Measurements from ENCODE around the gene SERPINA5.
"Not testable (repeated sequence)": the region's sequence is repeated elsewhere in the genome, so short reads cannot be mapped to it uniquely, and the experiment has no call there.

Gene SERPINA5

DNA sequence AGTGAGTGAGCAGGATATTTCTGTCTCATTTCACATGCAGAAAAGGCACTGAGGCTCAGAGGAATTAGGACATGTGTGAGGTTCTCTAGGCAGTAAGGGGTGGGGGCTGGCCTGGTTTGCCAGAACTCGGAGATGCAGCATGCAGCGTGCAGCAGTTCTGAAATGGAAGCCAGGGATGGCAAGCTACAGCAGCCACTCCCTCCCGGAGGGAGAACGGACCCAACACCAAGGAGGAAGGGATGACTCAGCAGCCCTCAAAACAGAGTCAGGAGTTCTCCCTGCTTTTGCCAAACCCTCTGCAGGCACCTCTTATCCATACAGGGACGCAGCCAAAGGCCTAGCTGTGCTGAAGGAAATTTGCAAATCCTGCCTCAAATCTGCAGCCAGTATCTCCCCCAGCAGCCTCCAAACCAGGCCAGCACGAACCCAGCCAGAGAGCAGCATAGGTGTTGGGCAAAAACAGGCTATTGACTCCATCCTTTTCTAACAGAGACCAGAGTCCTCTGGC, 20.7 kb downstream of the SERPINA5 start:
- DNase-seq, result peak; percentile 89

DNA sequence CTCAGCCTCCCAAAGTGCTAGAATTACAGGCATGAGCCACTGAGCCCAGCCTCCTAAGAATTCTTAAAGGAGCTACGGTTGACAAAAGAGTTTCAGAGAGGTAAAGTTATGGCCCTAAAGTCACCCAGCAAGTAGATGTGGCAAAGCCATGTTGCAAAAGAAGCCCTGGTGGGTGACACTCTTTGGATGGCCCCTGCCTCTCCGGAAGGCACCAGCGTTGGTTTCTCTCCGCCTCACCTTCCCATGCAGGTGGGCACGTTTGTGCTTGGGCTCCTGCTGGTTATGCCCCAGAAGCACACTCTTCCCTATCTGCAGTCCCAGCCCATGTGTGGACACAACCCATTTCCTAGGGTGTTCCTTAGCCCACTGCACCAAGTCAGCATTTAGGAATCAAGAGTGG, 21.5 kb downstream of the SERPINA5 start:
- DNase-seq, result no peak

DNA sequence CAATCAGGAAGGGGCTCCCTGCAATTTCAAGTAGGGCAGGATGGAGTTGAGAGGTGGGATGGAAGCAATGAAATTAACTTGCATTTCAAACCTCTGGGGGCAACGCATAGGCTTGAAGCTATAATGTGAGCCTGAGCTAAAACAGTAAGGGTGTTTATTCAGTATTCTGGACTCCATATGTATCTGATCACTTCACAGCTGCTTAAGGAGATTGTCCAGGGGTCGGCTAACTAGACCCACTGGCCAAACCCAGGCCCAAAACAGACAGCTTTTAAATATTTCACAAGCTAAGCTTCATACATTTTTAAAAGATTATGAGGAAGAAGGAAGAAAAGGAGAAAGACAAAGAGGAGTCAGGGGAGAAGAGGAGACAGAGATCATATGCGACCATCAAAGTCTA, 24.1 kb downstream of the SERPINA5 start:
- no peak for DNase-seq

DNA sequence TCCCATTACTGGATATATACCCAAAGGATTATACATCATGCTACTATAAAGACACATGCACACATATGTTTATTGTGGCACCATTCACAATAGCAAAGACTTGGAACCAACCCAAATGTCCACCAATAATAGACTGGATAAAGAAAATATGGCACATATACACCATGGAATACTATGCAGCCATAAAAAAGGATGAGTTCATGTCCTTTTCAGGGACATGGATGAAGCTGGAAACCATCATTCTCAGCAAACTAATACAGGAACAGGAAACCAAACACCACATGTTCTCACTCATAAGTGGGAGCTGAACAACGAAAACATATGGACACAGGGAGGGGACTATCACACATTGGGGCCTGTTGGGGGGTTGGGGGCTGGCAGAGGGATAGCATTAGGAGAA, 27.7 kb downstream of the SERPINA5 start:
- not testable (repeated sequence) for DNase-seq

DNA sequence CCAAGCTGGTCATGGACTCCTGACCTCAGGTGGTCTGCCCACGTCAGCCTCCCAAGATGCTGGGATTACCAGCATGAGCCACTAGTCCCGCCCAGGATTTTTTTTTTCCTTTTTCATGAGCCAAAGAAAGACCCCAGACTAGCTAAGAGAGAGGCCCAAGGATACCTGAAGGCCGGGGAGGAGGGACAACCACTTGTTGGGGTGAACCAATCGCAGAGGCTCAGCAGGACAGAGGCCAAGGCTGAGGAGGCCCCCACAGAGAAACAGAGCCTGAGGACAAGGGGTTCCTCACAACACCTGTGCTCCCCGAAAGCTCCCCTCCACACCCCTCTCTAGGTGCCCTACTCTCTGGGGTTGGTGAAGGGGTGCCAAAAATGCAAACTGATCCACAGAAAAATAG, 30.0 kb downstream of the SERPINA5 start:
- DNase-seq, result no peak

DNA sequence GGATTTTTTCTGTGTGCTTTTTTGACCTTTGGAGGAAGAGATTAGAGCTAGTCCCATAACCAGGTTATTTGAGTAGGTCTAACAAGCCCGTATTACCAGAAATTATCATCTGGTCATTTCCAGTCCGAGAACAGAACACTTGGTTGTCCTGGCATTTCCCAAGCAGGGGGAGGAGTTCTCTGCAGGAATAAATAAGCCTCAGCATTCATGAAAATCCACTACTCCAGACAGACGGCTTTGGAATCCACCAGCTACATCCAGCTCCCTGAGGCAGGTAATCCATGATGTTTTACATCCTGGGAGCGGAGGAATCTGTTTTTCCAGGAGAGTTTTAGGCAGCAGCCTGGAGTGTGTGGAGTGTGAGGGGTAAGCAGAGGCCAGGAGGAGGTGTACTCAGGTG, 30.9 kb downstream of the SERPINA5 start, which contains the start of gene SERPINA3:
SERPINA3 (plus strand) TSS at position 218 of the 400 bp plus-strand sequence. CDS start 2,051 bp downstream, outside the sequence.
- no peak for DNase-seq

DNA sequence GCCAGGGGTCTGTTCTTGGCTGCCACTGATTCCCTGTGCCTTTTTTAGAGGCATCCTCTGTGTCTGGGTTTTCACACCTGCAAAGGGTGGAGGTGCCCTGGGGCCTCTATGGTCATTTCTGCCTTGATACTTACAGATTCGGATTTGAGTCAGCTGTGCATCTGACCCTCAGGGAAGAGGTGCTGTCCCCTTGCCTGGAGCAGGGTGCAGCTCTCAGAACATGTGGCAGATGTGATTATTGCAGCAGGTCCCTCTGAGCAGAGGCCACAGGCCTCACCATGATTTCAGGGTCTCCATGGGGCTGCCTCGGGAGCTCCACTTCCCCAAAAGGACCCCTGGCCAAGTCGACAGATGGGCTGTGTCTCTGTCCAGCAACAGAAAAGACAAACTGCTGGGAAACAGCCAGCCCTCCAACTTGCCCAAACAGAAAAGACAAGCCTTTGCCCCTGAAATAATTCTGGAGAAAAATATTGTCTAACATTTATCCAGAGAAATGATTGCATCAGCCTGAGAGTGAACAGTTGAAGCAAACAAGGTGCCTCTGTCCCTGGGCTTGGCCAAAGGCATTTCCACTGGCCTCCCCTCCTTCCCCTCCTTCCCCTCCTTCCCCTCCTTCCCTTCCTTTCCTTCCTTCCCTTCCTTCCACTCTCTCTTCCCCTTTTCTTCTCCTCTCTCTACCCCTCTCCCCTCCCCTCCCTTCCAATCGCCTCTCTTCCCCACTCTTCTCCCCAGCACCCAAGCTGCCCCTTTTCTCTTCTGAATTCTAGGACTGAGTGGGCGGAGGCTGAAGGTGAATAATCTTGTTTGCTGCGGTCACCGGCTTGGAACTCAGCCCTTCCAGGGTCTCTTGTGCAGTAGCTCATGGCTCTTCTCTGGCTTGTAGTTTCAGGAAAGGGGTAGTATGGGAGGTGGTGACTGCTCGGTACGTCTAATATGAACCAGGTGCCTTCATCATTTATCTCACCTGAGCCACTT, 31.6 kb downstream of the SERPINA5 start:
- no peak for DNase-seq

DNA sequence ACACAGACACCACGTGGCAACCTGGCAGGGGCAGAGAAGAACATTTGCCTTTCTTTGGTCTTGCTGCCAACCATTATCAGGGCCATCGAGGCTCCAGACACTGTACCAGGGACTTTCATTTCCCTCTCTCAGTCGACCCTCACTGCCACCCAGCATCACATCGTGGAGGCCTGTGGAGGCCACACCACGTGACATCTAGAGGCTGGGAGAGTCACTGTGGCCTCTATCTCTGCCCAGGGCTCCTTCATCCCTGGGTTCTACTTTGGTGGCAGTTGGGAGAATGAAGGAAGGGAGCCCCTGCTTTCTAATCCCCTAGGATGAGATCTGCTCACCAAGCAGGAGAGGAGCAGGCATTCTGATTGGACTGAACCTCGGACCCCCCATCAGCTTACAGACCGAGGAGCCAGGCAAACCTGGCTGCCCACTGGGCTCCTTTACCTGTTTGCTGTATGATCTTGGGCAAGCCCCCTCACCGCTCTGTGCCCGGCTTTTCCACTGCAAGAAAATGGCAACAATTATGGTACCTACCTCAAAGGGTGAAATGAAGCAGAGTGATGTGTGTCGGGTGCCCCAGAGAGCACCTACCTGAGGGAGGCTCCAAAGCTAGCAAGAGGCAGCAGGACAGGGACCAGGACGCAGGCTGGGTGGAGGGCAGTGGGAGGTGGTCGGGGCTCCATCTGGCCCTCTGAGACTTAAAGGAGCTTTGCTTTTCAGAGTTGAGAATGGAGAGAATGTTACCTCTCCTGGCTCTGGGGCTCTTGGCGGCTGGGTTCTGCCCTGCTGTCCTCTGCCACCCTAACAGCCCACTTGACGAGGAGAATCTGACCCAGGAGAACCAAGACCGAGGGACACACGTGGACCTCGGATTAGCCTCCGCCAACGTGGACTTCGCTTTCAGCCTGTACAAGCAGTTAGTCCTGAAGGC, 32.8 kb downstream of the SERPINA5 start:
- DNase-seq, result no peak

DNA sequence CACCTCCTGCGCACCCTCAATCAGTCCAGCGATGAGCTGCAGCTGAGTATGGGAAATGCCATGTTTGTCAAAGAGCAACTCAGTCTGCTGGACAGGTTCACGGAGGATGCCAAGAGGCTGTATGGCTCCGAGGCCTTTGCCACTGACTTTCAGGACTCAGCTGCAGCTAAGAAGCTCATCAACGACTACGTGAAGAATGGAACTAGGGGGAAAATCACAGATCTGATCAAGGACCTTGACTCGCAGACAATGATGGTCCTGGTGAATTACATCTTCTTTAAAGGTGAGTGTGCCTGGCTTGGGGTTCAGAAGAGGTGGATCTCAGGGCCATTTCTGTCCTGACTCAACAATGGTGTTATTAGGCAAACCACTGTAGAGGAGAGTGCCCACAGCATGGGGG, 33.6 kb downstream of the SERPINA5 start:
- no peak for DNase-seq

DNA sequence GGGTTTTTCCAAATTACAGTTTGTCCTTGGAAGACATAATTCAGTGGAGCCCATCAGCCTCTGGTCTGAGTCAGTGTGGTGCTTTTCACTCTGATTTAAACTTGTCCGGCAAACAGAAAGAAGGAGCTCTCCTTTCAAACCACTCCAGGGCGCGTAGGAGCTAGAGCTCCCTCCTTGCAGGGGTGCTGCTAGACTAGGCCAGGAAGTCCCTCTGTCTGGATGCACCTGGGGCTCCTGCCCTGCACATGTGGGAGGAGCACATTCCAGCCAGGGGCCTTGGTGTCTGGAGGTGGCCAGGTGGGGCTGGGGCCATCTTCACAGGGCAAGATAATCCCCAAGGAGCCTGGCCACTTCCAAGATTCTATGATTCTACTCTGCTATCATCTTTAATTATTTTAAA, 34.0 kb downstream of the SERPINA5 start:
- no peak for DNase-seq

DNA sequence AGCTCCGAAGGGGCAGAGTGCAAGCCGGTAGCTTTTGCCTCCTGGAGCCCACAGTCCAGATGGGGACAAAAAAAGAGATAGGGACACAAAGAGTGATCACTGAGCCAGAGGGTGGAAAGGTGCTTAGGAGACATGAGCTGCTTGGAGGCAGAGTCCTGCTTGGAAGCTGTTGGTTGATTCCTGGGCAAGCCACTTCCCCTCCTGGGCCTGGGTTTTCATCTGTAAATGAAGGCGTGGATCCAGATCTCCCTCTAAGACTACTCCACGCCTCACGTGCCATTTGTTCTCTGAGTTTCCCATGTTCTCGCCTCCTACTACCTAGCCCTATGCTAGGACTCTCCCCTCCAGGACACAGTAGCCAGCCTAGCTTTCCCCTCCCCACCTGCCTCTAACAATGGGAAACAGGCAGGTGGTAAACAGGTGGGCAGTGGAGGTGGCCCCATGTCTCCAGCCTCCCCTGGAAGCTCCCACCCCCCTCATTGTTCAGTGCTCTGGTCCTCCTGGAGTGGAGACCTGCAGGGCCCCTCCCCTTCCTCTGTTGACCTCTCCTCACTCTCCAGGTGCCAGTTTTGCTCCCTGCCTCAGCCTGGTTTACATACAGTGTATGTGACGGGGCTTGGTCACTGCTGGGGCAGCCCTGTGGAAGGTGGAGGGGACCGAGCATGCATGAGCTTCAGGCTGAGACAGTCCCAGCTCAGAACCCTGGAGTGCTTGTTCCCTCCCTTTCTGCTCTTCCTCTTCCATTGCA, 34.8 kb downstream of the SERPINA5 start:
- DNase-seq, result no peak

DNA sequence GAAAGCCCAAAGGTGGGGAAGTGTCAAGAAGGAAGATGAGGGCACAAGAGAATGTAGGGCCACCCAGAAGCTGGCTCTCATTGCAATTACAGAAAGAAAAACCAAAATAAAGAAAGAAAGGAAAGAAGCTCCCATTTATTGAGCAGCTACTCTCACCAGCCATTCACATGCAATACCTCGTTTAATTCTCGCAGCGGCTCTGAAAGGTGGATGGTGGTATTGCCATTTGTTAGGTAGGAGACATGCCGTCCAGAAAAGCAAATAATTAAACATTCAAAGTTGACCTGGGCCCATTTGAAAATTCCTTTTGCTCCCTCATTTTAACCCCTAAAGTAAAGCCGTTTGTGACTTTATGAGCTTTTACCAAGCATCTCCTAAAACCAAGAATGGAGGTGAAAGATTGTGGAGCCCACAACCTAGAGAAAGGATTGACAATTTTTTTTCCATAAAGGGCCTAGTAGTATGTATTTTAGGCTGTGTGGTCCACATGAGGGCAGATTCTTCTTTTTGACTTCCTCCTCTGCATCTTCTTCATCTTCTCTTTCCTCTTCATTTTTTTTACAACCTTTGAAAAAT, 36.2 kb downstream of the SERPINA5 start:
- no peak for DNase-seq

DNA sequence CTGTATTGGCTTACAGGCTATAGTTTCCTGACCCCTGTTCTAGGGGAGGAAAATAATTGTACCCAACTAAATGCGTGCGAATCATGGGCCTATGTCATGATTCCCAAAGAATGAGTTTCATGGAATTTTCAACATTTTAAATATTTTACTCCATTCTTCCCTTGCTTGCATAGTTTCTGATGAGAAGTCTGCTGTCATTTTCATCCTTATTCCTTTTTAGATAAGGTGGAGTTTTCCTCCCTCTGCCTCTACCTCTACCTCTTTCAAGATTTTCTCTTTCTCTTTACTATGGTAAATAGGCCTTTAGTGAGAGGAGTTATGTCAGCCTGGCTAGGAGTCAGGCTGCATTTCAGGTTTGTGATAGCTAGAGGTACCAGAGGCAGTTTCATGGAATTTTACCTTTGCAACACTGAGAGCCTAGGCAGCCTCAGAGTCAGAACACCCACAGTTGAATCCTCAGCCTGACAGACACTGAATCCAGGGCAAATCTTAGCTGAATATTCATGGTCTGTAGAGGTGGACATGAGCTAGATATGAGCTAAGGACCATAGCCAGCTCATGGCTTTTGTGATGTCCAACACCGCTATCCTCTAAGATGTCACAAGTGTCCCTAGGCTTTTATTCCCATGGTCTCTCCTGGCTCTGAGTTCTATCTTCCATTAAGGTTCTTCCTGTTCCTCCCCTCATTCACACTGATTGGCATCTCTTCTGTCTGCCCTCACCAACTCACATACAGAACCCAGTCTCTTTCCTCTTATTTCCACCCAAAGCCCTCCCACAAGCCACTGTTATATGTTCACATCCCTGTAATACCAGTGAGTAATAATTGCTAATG, 37.0 kb downstream of the SERPINA5 start:
- DNase-seq, result no peak

DNA sequence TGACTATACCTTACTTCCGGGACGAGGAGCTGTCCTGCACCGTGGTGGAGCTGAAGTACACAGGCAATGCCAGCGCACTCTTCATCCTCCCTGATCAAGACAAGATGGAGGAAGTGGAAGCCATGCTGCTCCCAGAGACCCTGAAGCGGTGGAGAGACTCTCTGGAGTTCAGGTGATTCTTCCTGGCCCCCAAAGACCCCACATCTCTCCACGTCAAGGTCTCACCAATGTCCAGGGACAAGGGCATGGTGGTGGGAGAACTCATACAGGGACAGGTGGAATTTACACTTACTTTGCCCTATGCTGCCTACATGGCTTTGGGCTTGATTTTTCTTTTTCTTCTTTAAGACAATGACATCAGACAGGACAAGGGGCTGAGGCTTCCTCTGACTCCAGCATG, 38.1 kb downstream of the SERPINA5 start:
- no peak for DNase-seq

DNA sequence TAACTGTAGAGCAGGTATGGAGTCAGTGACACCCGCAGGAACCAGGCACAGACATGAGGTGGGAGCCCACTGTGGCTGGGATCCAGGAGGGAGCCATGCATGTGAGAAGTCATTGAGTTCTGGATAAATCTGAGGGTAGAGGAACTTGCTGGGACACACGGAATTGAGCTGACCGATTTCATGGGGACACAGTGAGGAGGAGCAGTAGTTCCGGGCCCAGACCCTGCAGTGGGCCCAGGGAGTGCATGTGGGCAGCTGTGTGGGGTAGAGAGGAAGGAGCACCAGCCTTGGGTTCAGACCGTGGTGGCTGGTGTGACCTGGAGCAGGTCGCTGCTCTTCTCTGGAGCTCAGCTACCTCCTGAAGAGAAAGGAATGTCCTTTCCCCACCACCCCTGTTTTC, 39.4 kb downstream of the SERPINA5 start:
- no peak for DNase-seq

DNA sequence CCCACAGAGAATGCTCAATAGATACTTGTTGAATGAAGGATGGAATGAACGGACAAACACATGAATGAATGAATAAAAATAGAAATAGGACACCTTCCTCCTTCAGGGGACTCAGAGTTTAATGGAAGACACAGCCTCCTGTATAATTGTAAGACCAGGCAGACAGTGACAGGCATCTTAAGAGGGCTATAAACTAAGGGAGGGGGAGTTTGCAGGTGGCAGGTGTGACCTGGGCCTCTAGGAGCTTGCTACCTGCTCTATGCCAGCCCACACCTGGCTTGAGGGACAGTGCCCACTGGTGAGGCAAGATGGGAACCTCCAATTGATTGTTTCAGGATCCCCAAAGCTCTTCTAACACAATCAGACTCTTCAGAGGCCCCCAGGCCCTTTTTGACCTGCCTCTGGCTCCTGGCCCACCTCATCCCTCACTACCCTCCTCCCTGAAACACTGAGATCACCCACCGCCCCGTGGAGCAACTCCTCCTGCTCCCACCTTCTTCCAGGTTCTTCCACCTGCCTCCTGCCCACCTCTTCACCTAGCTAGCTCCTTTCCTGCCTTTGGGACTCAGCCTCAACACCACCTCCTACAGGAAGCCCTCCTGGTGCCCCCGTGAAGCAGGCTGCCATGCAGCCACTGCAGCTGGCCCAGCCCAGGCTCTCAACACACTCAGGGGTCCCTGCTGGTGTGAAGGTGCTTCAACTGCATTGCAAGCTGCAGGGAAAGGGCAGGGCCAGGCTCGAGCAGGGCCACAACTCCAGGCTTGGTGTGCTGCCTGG, 40.3 kb downstream of the SERPINA5 start:
- no peak for DNase-seq

DNA sequence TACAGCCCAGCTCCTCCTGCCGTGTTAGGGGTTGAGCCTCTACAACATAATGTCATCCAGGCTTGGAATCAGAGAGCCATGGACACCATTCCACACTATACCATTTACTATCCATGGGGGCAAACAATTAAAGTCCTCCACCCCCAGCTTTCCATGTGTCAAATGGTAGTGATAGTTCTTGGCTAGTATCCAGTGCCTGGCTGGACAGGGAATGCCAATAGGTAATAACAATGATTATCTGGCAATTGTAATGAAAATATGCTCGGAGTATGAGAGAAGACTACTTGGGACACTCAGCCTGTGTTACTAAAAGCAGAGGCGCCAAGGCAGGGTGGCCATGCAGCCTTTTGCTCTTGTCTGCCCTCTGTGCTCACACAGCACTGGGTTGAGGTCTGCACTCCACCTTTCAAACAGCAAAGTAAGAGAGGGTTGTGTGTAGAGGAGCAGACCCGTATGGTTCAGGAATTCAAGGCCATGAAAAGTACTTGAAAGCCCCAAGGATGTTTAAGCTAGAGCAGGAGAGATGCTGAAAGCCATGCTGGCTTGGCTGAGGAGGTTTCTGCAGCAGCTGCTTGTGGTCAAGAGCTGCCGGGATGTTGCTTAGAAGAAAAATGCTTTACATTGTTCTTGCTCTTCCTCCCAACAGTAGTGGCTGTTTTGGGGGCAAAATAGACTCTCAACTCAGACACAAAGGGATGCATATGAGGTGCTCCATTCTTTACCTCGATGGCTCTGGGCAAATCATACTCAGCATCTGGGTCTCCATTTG, 41.6 kb downstream of the SERPINA5 start:
- no peak for DNase-seq

DNA sequence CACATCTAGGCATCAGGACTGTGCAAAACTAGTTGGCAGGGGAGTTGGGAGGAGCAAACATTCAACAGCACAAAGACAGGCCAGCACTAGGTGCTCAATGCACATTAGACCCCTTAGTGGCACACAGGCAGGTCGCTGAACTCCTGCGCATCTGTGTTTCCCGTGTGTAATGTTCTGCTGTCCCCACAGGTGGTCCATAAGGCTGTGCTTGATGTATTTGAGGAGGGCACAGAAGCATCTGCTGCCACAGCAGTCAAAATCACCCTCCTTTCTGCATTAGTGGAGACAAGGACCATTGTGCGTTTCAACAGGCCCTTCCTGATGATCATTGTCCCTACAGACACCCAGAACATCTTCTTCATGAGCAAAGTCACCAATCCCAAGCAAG, 42.2 kb downstream of the SERPINA5 start:
- DNase-seq, result no peak

DNA sequence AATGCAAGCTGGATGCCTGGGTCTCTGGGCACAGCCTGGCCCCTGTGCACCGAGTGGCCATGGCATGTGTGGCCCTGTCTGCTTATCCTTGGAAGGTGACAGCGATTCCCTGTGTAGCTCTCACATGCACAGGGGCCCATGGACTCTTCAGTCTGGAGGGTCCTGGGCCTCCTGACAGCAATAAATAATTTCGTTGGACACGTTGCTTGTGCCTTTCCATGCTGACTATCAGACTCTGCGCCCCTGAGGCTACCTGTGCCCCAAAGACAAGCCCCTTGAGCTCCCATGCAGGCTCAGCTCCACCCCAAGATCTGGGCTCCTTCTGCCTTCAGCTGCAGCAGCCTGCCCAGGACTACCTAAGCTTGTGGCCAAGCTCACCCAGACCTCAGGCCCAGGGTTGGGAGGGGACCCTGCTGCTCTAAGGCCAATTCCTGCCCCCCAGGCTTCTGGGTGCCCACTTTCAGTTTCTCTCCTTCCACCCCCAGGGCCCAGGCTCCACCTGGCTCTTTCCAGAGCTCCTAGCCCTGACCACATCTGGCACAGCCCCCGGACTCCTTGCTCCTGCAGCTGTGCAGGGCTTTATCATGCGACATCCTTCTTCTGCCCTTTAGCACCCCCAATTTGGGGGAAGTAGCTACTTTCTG, 42.8 kb downstream of the SERPINA5 start:
- no peak for DNase-seq

All from fibroblast of skin of abdomen (primary cell).